Aorta (tissue), 5 donors: Measurements from ENCODE around the gene KREMEN1. TPM values are rescaled to one million over a fixed set of nuclear protein-coding genes. Genes with fewer than 3 reads are reported as not detected.

Experiments used
- ATAC-seq: fragments of 200-7000 bp; cut with Tn5 transposase; one replicate; pipeline ENCODE4 v1.9.1; 2022; ENCODE audit warnings: moderate library complexity; ENCODE audit not compliant: low FRiP score
- DNase-seq, 2 donors: peaks; one replicate each; pipeline ENCODE4 v3.0.0-alpha.2; 2020
- H3K27ac ChIP-seq, 2 donors: one replicate each; pipeline ENCODE4 v1.5.1; 2013; ENCODE audit warnings: low read length in 2 of 2, mild to moderate bottlenecking in 2 of 2, moderate library complexity in 2 of 2, control low read depth in 1 of 2, inconsistent platforms in 1 of 2, low read depth in 1 of 2
- H3K27me3 ChIP-seq, 2 donors: one replicate each; pipeline ENCODE4 v1.6.1; 2013; ENCODE audit warnings: control low read depth in 1 of 2, low read length in 1 of 2, mild to moderate bottlenecking in 1 of 2, moderate library complexity in 1 of 2; ENCODE audit not compliant: insufficient read depth in 2 of 2, control insufficient read depth in 1 of 2
- H3K36me3 ChIP-seq, 2 donors: one replicate each; pipeline ENCODE4 v1.6.1; 2013; ENCODE audit warnings: control low read depth in 1 of 2, low read length in 1 of 2, mild to moderate bottlenecking in 1 of 2; ENCODE audit not compliant: insufficient read depth in 2 of 2, control insufficient read depth in 1 of 2
- H3K4me1 ChIP-seq, 2 donors: one replicate each; pipeline ENCODE4 v1.6.1; 2013; ENCODE audit warnings: low read length in 2 of 2, control low read depth in 1 of 2, mild to moderate bottlenecking in 1 of 2, moderate library complexity in 1 of 2; ENCODE audit not compliant: insufficient read depth in 2 of 2, control insufficient read depth in 1 of 2
- H3K4me3 ChIP-seq, 2 donors: one replicate each; pipeline ENCODE4 v1.5.1; 2013; ENCODE audit warnings: low read length in 2 of 2, control low read depth in 1 of 2, mild to moderate bottlenecking in 1 of 2
- H3K9me3 ChIP-seq: one replicate; pipeline ENCODE4 v1.6.1; 2013; ENCODE audit warnings: mild to moderate bottlenecking, low read length; ENCODE audit not compliant: control insufficient read depth
- WGBS, 2 donors: extraction: QIAGEN DNeasy Blood & Tissue Kit; methylation state at CpG; one replicate each; pipeline ENCODE4 v1.1.7; 2013; 5-methylcytosine and 5-hydroxymethylcytosine counted together
- intact Hi-C, 2 donors: fragments of 100-400 bp; cut with DNase I; formaldehyde crosslinking; loops; one replicate each; pipeline versions ENCODE4 v1.14.2 to v1.15.0; 2022
- polyA plus RNA-seq, 2 donors: library from polyadenylated mRNA; stranded (reverse); fragments of 200-250 nt; gene quantifications; one replicate each; pipeline ENCODE4 v1.2.3, GENCODE V29; 2013
- total RNA-seq, 2 donors: library from RNA; stranded (reverse); fragmentation: NEBNext Ultra II Directional; extraction: Animal tissue kit (Norgen Biotek cat#: 25700); gene quantifications; one replicate each; pipeline ENCODE4 v1.2.1, GENCODE V29; 2021
- donor health status: healthy with polysubstance abuse.
- donor health status: Bipolar disorder and iron deficiency.
- donor health status: DM: no; HTN: no; CAD: no.
- donor health status: DM: no; HTN: no; CAD: no.
- donor health status: DM: yes; HTN: yes; CAD: no.

KREMEN1 gene
- total and polyA plus RNA-seq, 4 donors = 1.9 to 19.1 (median 8.5) TPM

- Histone ChIP-seq H3K27ac (no peak overlapping the region), H3K27me3 (no peaks in the 10 kb centered on the region), H3K4me1 (no peaks in the 10 kb centered on the region), H3K36me3 (peaks cover 0 to under 1% of the 10 kb centered on the region in 2 donors), H3K4me3 (no peak overlapping the region), H3K9me3 (no peaks in the 10 kb centered on the region)
- DNase-seq = no peak
- whole genome bisulfite sequencing, 2 donors = 78 to 80% methylated on average over 14 of the region's 14 CpGs
- intact Hi-C loops = no loop called here
- no peak for ATAC-seq
Observed at GRCh38 chr22:29055192-29055830, 17.5 kb upstream of the KREMEN1 start.

GRCh38 chr22:29056472-29056871 lies 16.4 kb upstream of the KREMEN1 start:
- WGBS, 2 donors = 95 to 98% methylated on average over 3 of the region's 3 CpGs
- Histone ChIP-seq H3K27me3 (no peaks in the 10 kb centered on the region), H3K36me3 (no peaks in the 10 kb centered on the region), H3K27ac (no peak overlapping the region), H3K4me1 (no peaks in the 10 kb centered on the region), H3K9me3 (no peaks in the 10 kb centered on the region), H3K4me3 (no peak overlapping the region)
- intact Hi-C loops = no loop called here
- no peak for DNase-seq
- ATAC-seq = no peak

GRCh38 chr22:29060251-29060869 lies 12.5 kb upstream of the KREMEN1 start:
- ATAC-seq = no peak
- Histone ChIP-seq H3K27me3 (no peaks in the 10 kb centered on the region), H3K27ac (no peak overlapping the region), H3K36me3 (no peaks in the 10 kb centered on the region), H3K9me3 (no peaks in the 10 kb centered on the region), H3K4me3 (no peak overlapping the region), H3K4me1 (no peaks in the 10 kb centered on the region)
- no peak for DNase-seq
- WGBS, 2 donors = 83 to 84% methylated on average over 12 of the region's 12 CpGs
- intact Hi-C loops = no loop called here

GRCh38 chr22:29060931-29061330 lies 11.9 kb upstream of the KREMEN1 start:
- intact Hi-C loops = no loop called here
- no peaks in the 10 kb centered on the region for H3K9me3 ChIP-seq
- H3K27me3 ChIP-seq = no peaks in the 10 kb centered on the region
- no peak overlapping the region for H3K4me3 ChIP-seq
- no peaks in the 10 kb centered on the region for H3K4me1 ChIP-seq
- DNase-seq (no peak), ATAC-seq (no peak)
- H3K27ac ChIP-seq = no peak overlapping the region
- no peaks in the 10 kb centered on the region for H3K36me3 ChIP-seq
- 59 to 66% methylated on average over 7 of the region's 7 CpGs for WGBS, 2 donors

- DNase-seq (no peak), ATAC-seq (no peak)
- H3K27ac ChIP-seq = no peak within 1 kb of the TSS
- no peak within 1 kb of the TSS for H3K4me3 ChIP-seq
- H3K9me3 ChIP-seq = no peaks in the 10 kb centered on the region
- intact Hi-C loops = no loop called here
- H3K27me3 ChIP-seq = no peaks in the 10 kb centered on the region
- no peaks in the 10 kb centered on the region for H3K4me1 ChIP-seq
- no peaks in the 10 kb centered on the region for H3K36me3 ChIP-seq
- 63 to 71% methylated on average over 2 of the region's 2 CpGs for WGBS, 2 donors
Observed at GRCh38 chr22:29061773-29062172, 11.1 kb upstream of the KREMEN1 start, which contains the start of gene C22orf31. TSS of gene C22orf31 (minus strand) at chr22:29061831. CDS start at chr22:29061792, 39 bp downstream.

GRCh38 chr22:29062286-29062821 lies 10.5 kb upstream of the KREMEN1 start:
- H3K36me3 ChIP-seq = no peaks in the 10 kb centered on the region
- no peaks in the 10 kb centered on the region for H3K4me1 ChIP-seq
- H3K27me3 ChIP-seq = no peaks in the 10 kb centered on the region
- H3K9me3 ChIP-seq = no peaks in the 10 kb centered on the region
- H3K4me3 ChIP-seq = no peak overlapping the region
- WGBS, 2 donors = 41 to 44% methylated on average over 8 of the region's 8 CpGs
- H3K27ac ChIP-seq = no peak overlapping the region
- ATAC-seq (no peak), DNase-seq (no peak)
- intact Hi-C loops = no loop called here

- intact Hi-C loops = no loop called here
- WGBS, 2 donors = 65 to 66% methylated on average over 7 of the region's 7 CpGs
Observed at GRCh38 chr22:29065468-29066190, 7.2 kb upstream of the KREMEN1 start.

GRCh38 chr22:29069463-29069862 lies 3.4 kb upstream of the KREMEN1 start:
- no peaks in the 10 kb centered on the region for H3K9me3 ChIP-seq
- intact Hi-C loops = no loop called here
- H3K27me3 ChIP-seq = no peaks in the 10 kb centered on the region
- DNase-seq (no peak), ATAC-seq (no peak)
- H3K36me3 ChIP-seq = no peaks in the 10 kb centered on the region
- no peaks in the 10 kb centered on the region for H3K4me1 ChIP-seq
- no peak overlapping the region for H3K27ac ChIP-seq
- H3K4me3 ChIP-seq = no peak overlapping the region
- 80 to 82% methylated on average over 4 of the region's 4 CpGs for WGBS, 2 donors

More at GRCh38 chr22:29065468-29066190, 7.2 kb upstream of the KREMEN1 start:
- Histone ChIP-seq H3K9me3 (no peaks in the 10 kb centered on the region), H3K4me3 (no peak overlapping the region), H3K36me3 (no peaks in the 10 kb centered on the region), H3K27ac (no peak overlapping the region), H3K27me3 (no peaks in the 10 kb centered on the region), H3K4me1 (no peaks in the 10 kb centered on the region)
- DNase-seq = no peak
- ATAC-seq = no peak
